NOMO-1 (cell line): ENCODE results near the gene TM6SF1.
"Not testable (repeated sequence)": the region's sequence is repeated elsewhere in the genome, so short reads cannot be mapped to it uniquely, and the experiment has no call there.

Experiments used
- DNase-seq, 2 experiments: peaks; one replicate each; lab custom pipeline; 2025; ENCODE audit not compliant: unreplicated experiment in 2 of 2; lab: John Stamatoyannopoulos, UW

Gene TM6SF1

DNA sequence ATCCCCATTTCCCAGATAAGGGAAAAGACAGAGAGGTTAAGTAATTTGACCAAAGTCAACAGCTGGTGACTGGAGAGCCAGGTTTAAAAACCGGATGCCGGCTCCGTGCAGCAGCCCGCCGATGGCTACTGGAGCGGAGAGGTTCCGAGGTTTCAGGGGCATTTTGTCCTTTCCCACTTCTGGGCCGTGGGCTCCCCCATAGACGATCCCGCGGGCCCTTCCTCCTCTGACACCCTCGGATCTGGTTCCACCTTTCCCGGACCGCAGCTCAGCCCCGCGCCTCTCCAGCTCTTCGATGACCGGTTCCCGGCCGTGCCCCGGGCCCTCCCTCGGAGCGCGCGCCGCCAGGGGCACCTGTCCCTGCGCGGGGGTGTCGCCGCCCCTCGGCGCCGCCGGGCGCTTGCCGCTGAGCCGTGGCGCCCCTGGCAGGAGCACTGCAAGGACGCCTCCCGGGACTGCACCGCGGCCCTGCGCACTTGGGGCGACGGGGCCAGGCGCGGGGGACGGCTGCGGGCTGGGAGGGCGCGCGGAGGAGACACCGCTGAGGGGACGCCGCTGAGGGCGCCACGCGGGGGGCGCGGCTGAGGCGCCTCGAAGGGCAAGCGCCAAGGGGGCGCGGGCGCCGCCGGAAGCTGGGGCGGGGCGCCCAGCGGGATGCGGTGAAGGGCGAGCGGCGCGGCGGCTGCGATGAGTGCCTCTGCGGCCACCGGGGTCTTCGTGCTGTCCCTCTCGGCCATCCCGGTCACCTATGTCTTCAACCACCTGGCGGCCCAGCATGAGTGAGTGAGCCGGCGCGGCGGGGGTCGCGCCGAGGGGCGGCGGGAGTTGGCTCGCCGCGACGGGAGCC is at the start of gene TM6SF1:
Gene TM6SF1, plus strand, starts transcription at position 652 of the 847 bp plus-strand sequence. Its CDS starts 36 bp downstream, at position 688.
- no peak for DNase-seq

DNA sequence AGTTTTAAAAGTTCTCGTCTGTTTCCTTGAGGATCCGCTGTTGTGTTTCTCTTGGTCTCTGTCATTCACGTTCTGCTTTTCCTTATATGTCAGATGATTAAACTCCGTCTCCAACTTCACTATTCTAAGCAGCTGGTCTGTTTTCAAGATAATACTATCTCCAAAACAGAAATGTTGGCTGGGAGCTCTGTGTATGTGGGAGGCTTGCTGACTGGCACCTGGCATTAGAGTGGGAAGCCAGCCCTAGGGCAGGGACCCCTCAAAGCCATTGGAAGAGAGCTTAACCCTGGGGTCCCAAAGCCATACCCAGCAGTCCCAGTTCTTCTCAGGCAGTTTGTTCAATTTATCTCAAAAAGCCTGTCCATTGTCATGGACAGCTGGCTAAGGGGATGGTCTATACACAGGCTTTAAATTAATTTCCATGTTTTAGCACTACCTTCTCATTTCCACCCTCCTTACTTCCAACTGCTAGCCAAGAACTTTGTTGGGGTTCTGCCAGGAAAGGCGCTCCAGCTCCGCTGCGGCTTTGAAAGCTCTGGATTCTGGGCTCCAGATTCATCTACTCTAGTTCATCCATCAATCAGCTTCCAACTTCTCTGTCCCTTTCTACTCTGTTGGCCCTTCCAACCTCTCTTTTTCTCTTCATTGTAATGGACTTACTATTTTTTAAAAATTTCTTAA is 49.6 kb upstream of the TM6SF1 start:
- no peak for DNase-seq

DNA sequence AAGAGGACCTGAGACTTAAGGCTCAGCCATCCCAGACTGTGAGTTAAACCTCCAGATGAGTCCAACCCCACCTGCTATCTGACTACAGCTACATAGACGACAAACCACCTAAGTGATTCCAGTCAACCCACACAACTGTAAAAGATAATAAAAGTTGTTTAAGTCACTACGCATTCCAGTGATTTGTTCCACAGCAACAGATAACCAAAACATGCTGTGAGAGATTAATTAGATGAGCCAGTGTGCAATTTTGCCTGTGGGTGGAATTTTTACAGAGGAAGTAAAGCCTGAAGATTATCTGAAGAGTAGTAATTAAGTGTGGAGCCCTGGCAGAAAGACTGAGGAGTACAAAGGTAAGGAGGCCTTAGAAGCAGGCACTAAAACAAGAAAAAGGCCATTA is 45.8 kb upstream of the TM6SF1 start:
- DNase-seq: no peak

DNA sequence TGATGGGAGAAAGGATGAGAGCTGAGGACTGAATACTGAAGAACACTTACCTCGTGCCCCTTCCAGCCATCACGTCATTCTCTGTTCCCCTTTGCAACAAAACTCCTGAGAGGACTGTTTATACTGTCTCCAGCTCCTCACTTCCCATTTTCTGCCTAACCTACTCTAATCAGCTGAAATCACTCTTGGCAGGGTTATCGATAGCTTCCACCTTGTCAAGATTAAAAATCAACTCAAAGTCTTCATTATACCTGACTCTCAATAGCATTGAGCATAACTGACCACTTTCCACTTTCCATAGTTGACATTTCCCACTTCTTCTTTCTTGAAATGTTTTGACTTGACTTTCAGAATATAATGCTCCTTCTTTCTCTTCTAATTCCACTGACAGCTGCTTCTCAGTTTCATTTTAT is 44.7 kb upstream of the TM6SF1 start:
- DNase-seq: peak in 1 of 2 experiments; percentile 80

DNA sequence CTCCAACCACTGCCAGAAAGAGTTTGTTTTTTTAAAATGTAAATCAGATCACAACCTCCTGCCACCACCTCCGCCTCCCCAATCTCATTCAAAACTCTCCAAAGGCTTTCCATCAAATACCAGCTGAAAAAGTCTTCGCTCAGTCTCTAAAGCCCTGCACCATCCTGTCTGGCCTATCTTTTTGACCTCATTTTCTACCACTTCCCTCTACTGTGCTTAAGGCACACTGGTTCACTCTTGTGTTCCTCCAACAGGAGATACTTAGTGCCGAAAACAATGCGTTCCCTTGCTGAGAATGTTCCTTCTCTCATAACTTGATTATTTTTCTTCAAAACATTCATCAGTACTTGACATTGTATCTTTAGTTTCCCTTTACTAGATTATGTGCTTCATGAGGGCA is 43.9 kb upstream of the TM6SF1 start:
- no peak for DNase-seq

DNA sequence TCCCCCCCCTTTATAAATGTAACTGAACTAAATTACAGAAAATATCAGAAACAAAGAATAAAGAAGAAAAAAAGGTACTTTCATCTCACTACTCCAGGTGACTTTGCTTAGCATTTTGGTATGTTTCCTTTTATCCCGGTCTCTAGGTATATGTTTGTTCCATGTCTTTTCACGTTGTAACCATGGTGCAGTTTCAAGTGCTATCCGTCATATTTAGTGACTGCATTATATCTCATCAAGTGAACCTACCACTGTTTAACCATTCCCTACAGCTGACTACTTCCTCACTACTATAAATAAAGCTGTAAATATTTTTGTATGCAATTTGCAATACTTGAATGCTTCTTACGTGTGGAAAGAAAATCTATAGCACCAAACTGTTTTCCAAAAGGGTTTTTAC is 42.6 kb upstream of the TM6SF1 start:
- DNase-seq: no peak

DNA sequence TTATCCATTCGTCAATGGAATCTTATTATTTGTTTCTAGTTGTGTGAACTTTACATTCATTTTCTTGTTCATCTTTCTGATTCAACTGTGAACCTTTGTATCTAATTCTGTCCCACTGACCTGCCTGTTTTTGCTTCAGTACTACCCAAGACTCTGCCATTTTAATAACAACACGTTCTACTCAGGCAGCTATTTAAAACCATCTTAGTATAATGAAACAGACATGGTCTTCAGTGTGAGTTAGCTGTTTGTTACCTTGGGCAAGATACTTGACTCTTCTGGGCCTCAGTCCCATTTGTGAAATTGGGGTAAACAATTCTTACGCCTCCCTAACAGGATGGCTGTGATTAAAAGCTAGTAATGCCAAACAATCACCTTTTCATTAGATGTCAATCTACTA is 42.0 kb upstream of the TM6SF1 start:
- DNase-seq: no peak

DNA sequence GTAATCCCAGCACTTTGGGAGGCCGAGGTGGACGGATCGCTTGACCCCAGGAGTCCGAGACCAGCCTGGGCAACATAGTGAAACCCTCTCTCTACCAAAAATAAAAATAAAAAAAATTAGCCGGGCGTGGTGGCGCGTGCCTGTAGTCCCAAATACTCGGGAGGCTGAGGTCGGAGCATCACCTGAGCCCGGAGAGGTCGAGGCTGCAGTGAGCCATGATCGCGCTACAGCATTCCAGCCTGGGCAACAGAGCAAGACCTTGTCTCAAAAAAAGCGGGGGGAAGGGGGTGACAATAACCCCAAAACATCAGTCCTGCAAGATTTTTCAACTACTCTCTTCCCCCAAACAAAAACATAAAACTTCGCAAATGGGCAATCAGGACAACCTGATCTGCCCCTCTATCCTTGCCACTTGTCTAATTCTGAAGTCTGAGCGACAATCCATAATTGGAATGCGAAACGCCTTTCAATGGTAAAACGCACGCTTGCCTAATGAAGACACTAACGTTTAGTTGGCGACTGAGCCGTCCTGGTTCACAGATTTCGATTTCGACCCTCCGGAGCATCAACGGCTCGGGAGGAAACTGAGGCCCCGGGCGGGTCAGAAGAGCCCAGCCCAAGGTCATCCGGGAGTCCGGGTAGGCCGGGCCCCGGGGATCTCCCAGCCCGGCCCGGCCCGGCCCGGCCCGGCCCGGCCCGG is 41.3 kb upstream of the TM6SF1 start:
- no peak for DNase-seq

DNA sequence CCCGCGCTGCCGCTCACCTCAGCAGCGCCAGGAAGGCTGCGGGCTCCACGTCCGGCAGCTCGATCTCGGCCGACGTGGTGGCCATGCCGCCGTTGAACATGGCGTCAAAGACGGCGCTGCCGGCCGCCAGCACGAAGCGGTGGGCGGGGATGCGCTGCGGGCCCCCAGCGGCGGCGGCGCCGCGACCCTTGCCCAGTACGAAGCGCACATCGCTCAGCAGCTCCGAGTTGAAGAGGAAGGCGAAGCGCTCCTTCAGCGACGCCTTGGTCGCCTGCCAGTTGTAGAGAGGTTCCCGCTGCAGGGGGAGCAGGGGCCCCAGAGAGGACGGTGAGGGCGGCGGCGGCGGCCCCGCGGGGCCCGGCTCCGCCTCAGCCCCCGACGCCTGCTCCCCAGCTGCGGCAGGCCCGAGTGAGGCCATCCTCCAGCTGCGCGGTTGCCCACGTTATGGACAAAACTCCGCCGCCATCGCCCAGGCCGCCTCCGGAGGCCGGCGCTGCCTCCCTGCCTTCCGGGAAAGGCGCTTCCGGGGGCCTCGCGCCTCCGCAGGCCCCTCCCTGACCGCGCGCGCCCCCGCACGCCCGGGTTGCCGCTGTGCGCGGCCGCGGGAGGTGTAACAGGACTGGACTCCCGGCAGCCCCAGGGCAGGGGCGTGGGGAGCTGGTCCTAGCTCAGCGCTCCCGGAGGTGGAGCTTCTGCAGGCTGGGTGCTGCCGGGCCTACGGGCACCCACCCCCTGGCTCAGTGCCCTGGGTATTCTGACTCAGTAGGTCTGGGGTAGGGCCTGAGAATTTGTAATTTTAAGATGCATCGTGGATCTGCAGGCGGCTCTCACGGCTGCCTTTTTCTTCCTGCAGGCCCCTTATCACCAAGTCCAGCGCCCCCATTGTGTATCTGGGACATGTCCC is 40.5 kb upstream of the TM6SF1 start, which contains the start of gene BTBD1:
Gene BTBD1, minus strand, starts transcription at position 519 of the 904 bp plus-strand sequence. Its CDS starts 101 bp downstream, at position 418.
- DNase-seq: peak; percentile 73 to 89

DNA sequence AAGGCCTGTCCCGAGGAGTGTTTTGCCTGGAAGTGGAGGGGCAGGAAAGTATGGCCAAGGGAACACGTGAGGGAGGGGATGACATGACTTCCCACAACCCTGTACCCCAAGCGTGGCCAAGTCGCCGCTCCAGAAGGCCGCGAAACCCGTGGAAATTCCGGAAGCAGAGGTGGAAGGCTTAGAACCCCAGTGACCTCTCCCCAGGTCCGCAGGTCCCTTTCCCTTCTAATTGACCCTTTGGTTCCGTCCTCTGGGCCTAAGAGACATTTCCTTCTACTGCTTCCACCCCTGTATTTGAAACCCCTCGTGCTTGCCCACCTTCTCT is 39.8 kb upstream of the TM6SF1 start:
- DNase-seq: no peak

DNA sequence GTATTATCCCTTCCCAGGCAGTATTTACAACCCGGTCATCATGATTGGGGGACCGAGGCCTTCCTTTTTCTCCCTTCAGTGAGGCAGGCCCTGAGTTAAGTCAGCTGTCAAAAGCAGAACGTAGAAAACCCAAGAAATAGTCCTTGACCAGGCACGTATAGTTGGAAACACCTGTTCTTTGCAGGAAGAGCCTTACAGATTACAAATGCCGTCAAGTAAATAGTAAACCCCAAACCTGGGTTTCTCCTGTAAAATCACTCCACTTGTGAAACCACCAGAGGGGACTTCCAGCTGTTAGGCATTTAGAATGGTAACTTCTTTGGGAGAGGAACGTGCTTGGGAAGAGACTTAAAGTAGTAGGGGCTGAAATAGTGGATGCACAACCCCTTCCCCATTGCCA is 39.4 kb upstream of the TM6SF1 start:
- DNase-seq: no peak

DNA sequence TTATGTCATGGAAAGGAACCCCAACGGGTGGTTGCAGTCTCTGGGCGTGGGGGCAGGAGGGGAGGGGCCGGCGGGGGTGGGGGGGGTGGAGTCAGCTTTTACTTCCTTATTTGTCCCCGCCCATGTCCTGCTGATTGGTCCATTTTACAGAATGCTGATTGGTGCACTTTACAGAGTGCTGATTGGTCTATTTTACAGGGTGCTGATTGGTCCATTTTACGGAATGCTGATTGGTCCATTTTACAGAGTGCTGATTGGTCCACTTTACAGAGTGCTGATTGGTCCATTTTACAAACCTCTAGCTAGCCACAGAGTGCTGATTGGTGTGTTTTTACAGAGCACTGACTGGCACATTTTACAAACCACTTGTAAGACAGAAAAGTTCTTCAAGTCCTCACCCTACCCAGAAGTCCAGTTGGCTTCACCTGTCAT is 38.2 kb upstream of the TM6SF1 start:
- not testable (repeated sequence) for DNase-seq

DNA sequence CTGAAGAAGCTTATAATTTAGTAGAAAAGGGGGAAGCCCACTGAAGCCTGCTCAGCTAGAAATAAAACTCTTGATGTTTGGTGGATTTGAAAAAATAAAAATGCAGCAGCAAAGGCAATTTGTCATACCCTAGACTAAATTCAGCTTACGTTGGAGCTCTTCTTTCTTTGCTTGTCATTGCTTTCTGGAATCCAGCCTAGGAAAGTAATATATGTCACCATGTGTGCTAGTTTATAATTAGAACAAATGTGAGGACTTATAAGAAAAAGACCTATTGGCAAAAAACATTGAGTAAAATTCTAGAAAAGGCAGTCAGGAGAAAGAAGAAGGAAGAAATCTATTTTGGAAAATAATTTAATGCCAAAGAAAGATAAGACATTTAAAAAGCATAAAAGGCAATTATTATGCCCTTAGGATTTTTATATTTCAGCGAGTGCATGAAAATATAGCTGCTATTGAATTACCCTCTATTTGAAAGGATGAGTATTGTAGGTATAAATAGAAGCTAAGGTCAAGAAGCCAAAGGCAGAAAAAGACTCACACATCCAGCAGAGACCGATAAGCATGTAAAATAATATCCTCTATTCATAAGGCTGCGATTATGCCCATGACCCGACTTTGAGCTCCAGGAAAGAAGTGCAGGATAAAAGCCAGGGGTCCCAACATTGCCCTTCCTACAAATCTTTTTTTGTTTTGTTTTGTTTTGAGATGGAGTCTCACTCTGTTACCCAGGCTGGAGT is 29.8 kb upstream of the TM6SF1 start:
- no peak for DNase-seq

DNA sequence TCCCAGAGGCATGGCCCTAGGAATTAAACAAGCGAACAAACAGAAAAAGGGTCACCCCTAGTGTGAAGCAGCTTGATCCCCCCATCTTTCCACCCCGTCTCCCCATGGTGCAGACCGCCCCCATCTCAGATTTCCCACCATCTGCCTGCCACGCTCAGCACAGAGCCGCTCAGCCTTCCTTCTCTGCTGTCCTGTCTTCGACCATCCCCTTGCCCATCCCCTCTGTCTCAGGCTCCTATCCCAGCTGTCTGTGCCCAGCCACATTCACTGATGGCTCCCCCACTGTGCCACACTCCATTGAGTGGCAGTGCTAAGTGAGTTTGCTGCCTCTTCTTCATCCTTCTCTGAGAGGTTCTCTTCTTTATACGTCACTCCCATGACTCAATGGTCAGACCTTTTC is 28.7 kb upstream of the TM6SF1 start:
- no peak for DNase-seq

DNA sequence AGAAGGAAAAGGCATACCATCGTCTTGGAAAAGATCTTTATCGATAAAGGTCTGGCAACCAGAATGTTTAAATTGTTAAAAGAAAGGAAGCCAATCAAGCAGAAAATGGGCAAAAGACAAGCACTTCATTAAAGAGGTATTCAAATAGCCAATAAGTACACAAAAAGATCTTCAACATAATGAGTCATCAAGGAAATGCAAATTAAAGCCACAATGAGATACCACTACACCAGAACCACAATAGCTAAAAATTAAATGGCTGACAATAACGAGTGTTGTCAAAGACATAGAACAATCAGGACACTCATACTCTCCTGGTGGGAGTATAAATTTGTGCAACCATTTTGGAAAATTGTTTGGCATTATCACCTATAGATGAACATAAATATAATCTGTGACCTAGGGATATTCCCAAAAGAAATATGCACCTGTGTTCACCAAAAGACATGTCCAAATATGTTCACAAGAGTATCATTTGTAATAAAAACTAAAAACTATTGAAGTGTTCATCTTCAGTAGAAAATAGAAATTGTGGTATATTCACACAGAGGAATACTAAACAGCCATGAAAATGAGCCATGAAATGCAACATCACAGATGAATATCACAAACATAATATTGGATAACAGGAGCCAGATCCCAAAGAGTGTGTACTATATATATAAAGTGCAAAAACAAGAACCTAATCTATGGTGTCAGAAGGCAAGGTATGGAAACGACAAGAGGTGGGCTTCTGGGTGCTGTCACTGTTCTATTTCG is 26.0 kb upstream of the TM6SF1 start:
- DNase-seq: no peak

DNA sequence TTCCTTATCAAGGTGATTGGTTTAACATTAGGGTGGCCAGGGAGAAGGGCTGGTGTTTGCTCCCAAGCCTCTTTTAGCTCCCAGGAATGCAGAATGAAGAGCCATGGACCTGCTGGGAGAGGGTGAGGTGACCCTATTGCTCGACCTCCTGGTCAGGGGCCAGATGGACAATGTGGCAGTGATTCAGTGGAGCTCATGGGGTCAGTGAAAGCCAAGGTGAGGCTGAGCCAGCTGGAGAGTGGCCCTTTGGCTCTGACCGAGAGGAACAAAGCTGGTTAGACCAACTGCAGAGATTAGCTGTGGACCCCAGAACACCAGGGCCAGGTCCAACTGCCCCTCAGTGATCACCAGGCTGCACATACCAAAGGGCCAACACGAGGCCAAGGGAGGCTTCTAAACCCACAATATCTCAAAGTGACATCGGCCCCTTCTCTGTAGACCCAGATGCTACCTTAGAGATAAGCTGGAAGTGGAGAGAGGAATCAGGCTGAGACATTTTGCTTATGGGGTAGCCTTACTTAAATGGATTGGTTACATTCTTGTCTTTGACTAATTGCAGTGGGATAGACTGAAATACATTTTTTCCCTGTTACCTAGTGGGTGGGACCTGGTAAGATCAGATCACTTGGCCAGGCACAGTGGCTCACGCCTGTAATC is 24.6 kb upstream of the TM6SF1 start:
- no peak for DNase-seq

DNA sequence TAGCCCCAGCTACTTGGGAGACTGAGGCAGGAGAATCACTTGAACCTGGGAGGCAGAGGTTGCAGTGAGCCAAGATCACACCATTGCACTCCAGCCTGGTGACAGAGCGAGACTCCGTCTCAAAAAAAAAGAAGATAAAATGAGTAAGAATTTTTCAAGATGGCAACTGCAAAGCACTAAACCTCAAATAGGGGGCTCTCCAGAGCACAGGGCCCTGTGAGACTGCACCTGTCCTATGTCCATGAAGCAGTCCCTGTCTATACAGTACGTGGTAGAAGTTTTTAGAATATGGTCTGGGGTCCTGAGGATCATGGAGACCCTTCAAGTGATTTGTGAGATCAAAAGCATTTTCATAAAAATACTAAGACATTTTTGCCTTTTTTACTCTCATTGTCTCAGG is 22.0 kb upstream of the TM6SF1 start:
- DNase-seq: not testable (repeated sequence)

DNA sequence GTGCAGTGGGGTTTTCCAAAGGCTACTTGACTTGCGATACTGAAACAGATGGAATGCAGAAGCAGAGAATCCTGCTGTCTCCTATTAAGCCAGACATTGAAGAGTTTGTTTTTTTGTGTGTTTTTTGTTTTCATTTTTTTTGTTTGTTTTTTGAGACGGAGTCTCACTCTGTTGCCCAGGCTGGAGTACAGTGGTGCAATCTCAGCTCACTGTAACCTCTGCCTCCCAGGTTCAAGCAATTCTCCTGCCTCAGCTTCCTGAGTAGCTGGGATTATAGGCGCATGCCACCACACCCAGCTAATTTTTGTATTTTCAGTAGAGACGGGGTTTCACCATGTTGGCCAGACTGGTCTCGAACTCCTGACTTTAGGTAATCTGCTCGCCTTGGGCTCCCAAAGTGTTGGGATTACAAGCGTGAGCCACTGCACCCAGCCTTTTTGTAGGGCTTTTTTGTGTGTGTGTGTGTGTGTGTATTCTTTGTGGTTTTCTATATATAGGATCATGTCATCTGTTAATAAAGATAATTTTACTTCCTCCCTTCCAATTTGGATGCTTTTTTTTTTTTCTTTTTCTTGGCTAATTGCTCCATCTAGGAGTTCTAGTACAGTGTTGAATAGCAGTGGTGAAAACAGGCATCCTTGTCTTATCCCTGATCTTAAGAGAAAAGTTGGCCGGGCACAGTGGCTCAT is 21.4 kb upstream of the TM6SF1 start:
- not testable (repeated sequence) for DNase-seq
